K562 (cell line): Measurements from ENCODE around the gene UBQLNL. TPM values are rescaled to one million over a fixed set of nuclear protein-coding genes. Genes with fewer than 3 reads are reported as not detected.

Experiments used
- NKRF ChIP-seq: fragments of 450-650 bp; IDR thresholded peaks from 2 replicates; pipeline ENCODE4 v1.6.1; 2016; ENCODE audit warnings: borderline replicate concordance
- SRSF1 ChIP-seq: fragments of 200-400 bp; formaldehyde crosslinking; IDR thresholded peaks from 2 replicates; pipeline ENCODE4 v1.6.1; 2017; ENCODE audit warnings: mild to moderate bottlenecking, low read depth, low read length, moderate library complexity
- ZNF347 ChIP-seq: fragments of 450-650 bp; formaldehyde crosslinking; IDR thresholded peaks from 2 replicates; pipeline ENCODE4 v1.4.0; 2020; ENCODE audit warnings: low read depth, mild to moderate bottlenecking, moderate library complexity
- ZNF395 ChIP-seq: fragments of 200-800 bp; sonication (Bioruptor generic); IDR thresholded peaks from 2 replicates; pipeline ENCODE4 v1.6.1; 2017; ENCODE audit warnings: missing genetic modification characterization, missing compliant biosample characterization
- polyA plus RNA-seq, 8 experiments: library from polyadenylated mRNA; depleted of rRNA in 4 of 8; stranded (reverse) in 5 of 8; unstranded in 3 of 8; fragments of >200 nt; fragmentation: Nextera tagmentation in 2 of 8; fragmentation: Illumina TruSeq in 1 of 8; extraction: Ambion mirVana in 2 of 8; extraction: Trizol in 1 of 8; gene quantifications; 2 replicates each; pipeline versions ENCODE4 v1.2.1 to v1.2.3, GENCODE V29; 2011 to 2014; ENCODE audit warnings: inconsistent platforms in 1 of 8, missing spikeins in 1 of 8
- total RNA-seq, 7 experiments: library from RNA; depleted of rRNA in 6 of 7; stranded (reverse); fragments of >200 nt in 6 of 7; fragmentation: Illumina TruSeq in 2 of 7; extraction: Trizol in 2 of 7; gene quantifications; 2 replicates each; pipeline versions ENCODE4 v1.2.1 to v1.2.3, GENCODE V29; 2011 to 2021; ENCODE audit warnings: low replicate concordance in 1 of 7
- TF ChIP-seq, protein P1 (sequence below): fragments of 250-450 bp; sonication (Bioruptor Pico); IDR thresholded peaks from 2 replicates; pipeline ENCODE4 v1.5.0; 2021; ENCODE audit warnings: mild to moderate bottlenecking, borderline replicate concordance

The UBQLNL gene
- total and polyA plus RNA-seq, 9 of the 15 experiments (the other 6 are each of a cell fraction or from before 2014, with no cell fraction given): 0.07 to 0.27 (median 0.14) TPM

- TF ChIP-seq, protein P1, sequence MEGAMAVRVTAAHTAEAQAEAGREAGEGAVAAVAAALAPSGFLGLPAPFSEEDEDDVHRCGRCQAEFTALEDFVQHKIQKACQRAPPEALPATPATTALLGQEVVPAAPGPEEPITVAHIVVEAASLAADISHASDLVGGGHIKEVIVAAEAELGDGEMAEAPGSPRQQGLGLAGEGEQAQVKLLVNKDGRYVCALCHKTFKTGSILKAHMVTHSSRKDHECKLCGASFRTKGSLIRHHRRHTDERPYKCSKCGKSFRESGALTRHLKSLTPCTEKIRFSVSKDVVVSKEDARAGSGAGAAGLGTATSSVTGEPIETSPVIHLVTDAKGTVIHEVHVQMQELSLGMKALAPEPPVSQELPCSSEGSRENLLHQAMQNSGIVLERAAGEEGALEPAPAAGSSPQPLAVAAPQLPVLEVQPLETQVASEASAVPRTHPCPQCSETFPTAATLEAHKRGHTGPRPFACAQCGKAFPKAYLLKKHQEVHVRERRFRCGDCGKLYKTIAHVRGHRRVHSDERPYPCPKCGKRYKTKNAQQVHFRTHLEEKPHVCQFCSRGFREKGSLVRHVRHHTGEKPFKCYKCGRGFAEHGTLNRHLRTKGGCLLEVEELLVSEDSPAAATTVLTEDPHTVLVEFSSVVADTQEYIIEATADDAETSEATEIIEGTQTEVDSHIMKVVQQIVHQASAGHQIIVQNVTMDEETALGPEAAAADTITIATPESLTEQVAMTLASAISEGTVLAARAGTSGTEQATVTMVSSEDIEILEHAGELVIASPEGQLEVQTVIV (CRISPR knock-in tag): no peak
- no peak for TF ChIP-seq SRSF1
- TF ChIP-seq ZNF395 (CRISPR knock-in tag): no peak
- no peak for TF ChIP-seq NKRF
- no peak for TF ChIP-seq ZNF347 (CRISPR knock-in tag)
These were observed 16.8 kb downstream of the UBQLNL start (continued) for GRCh38 chr11:5499671-5500070.
